Fibroblast of peridontal ligament (primary cell): ENCODE results near the gene SULT1E1.

Experiments
- DNase-seq: peaks from one replicate; pipeline ENCODE4 v3.0.0-alpha.2; 2010; ENCODE audit errors: extremely low read depth

SULT1E1 gene

GRCh38 chr4:69793732-69794131 is 66.2 kb downstream of the SULT1E1 start:
- DNase-seq = no peak
